GM13977 (cell line): Measurements from ENCODE around the gene SURF1.

Experiments
- DNase-seq: peaks from one replicate; pipeline ENCODE4 v3.0.0; 2012; ENCODE audit warnings: low spot score
- CTCF ChIP-seq: IDR thresholded peaks from 2 replicates; pipeline ENCODE4 v1.5.1; 2012; ENCODE audit warnings: mild to moderate bottlenecking, control low read depth; ENCODE audit not compliant: insufficient read depth; ENCODE audit errors: extremely low read depth, missing control alignments
- in situ Hi-C: fragments of 300-500 bp; cut with MboI; formaldehyde crosslinking; loops from one replicate; pipeline ENCODE4 v1.12.0; 2022; ENCODE audit warnings: low sequenced_read_pairs, low pct_unique_long_range_greater_than_20kb, mixed read lengths, inconsistent platforms; ENCODE audit not compliant: unreplicated experiment

SURF1 gene

DNA sequence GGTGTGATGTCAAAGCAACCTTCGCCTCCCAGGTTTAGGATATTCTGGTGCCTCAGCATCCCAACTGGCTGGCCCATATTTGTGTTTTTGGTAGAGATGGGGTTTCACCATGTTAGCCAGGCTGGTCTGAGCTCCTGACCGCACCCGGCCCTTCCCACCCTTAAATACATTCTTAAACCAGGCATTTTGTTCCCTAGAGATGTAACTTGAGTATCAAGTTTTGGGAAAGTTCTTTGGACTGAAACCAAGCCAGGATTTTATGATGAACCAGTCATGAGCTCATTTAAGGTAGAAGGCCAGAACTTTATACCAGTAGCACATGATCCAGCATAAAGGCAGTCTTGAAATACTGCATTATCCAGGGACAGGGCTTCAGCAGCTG is 4.8 kb downstream of the SURF1 start:
- no peak for TF ChIP-seq CTCF
- DNase-seq, result no peak
- in situ Hi-C loops, result no loop called here

DNA sequence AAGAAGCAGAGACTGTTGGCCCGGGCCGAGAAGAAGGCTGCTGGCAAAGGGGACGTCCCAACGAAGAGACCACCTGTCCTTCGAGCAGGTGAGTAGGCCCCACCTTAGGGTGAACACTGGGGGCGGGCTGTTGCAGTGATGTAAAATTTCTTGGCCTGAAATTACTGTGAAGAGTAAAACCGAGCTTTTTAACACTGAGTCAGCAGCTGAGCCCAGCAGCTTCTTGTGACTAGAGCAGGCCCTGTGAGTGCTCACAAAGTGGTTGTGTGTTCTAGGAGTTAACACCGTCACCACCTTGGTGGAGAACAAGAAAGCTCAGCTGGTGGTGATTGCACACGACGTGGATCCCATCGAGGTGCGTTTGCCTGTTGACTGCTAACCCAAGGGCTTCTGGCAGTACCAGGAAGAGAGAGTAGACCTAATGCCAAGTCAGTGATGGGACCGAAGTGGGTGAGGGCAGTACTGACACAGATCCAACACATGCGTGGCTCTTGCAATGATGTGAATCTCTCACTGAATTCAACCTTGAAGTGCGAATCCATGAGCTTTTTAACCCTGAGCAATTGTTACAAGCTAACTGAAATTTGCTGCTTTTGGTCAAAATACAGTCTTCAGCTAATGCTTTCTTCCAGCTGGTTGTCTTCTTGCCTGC is 6.2 kb downstream of the SURF1 start:
- in situ Hi-C loops, result no loop called here
- TF ChIP-seq CTCF, result no peak
- no peak for DNase-seq

DNA sequence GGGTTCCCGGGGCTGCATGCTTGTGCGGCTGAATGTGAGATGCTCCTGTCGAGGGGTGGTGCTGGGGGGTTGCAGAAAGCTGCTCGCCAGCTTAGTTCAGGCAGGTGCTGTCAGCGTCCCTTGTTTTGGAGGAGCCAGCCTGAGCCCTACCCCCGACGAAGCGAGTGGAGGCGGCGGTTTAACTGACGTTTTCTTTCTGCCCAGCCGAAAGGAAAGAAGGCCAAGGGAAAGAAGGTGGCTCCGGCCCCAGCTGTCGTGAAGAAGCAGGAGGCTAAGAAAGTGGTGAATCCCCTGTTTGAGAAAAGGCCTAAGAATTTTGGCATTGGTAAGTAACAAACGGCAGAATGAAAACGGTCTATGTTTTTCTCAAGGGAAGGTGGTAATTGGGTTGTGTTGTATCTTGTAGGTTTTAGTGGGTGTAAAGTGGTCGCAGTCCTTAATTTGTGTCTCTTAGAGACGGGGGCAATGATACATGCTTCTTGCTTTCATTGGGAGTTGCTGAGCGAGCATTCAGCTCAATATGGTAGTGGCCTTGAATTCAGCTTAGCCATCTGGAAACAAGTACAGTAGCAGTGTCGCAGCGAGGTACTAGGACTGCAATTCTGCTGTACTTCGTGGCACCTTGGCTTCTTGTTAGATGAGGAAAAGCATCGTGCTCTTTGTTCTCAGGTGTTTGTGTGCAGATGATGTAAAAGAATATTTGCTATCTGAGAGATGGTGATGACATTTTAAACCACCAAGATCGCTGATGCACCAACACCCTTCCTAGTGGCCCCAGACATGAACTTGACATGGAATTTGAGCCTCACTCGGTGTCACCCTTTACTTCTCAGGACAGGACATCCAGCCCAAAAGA is 7.3 kb downstream of the SURF1 start:
- in situ Hi-C loops, result no loop called here
- no peak for TF ChIP-seq CTCF
- no peak for DNase-seq

GRCh38 chr9:133347985-133348717 is 8.1 kb downstream of the SURF1 start, which contains the start of the genes MED22 and RPL7A:
Gene MED22 (minus strand): TSS chr9:133348131. CDS start chr9:133346662, 1,469 bp downstream.
Gene RPL7A (plus strand): TSS chr9:133348218. CDS start chr9:133348244, 26 bp downstream.
- in situ Hi-C loops, result no loop called here
- peak; percentile 98 for DNase-seq
- no peak for TF ChIP-seq CTCF

- no peak for TF ChIP-seq CTCF
- peak; percentile 80 for DNase-seq
- in situ Hi-C loops, result no loop called here
Measured at GRCh38 chr9:133347515-133347984, 8.7 kb downstream of the SURF1 start.
